Lung (tissue), 16 donors: ENCODE data around the gene PHF14. TPM values are rescaled to one million over a fixed set of nuclear protein-coding genes. Genes with fewer than 3 reads are reported as not detected.
"Not testable (repeated sequence)": the region's sequence is repeated elsewhere in the genome, so short reads cannot be mapped to it uniquely, and the experiment has no call there.

Experiments
- ATAC-seq: fragments of 200-7000 bp; cut with Tn5 transposase; one replicate; pipeline ENCODE4 v1.9.1; 2020; ENCODE audit warnings: moderate number of reproducible peaks; ENCODE audit not compliant: insufficient read depth, low FRiP score
- DNase-seq, 3 donors: peaks; one replicate each; pipeline ENCODE4 v3.0.0-alpha.2; 2013 to 2017
- H3K27ac ChIP-seq, 2 donors: one replicate each; pipeline ENCODE4 v1.5.1; 2013; ENCODE audit warnings: mild to moderate bottlenecking in 2 of 2, moderate library complexity in 2 of 2, control low read depth in 1 of 2, inconsistent platforms in 1 of 2, low read depth in 1 of 2, low read length in 1 of 2
- H3K27me3 ChIP-seq, 3 donors: one replicate each; pipeline ENCODE4 v1.5.1; 2013; ENCODE audit warnings: low read length in 2 of 3; ENCODE audit not compliant: control insufficient read depth in 3 of 3, insufficient read depth in 3 of 3
- H3K36me3 ChIP-seq, 4 donors: one replicate each; pipeline ENCODE4 v1.5.1; 2013; ENCODE audit warnings: low read length in 4 of 4, mild to moderate bottlenecking in 1 of 4, moderate library complexity in 1 of 4; ENCODE audit not compliant: control insufficient read depth in 4 of 4, insufficient read depth in 4 of 4
- H3K4me1 ChIP-seq, 5 donors: one replicate each; pipeline ENCODE4 v1.5.1; 2013; ENCODE audit warnings: low read length in 5 of 5, mild to moderate bottlenecking in 2 of 5, moderate library complexity in 1 of 5; ENCODE audit not compliant: control insufficient read depth in 5 of 5, insufficient read depth in 5 of 5
- H3K4me3 ChIP-seq: one replicate; pipeline ENCODE4 v1.5.1; 2013; ENCODE audit warnings: mild to moderate bottlenecking, control low read depth, moderate library complexity
- H3K9ac ChIP-seq, 2 donors: one replicate each; pipeline ENCODE4 v1.5.1; 2013; ENCODE audit warnings: low read length in 2 of 2, control low read depth in 1 of 2; ENCODE audit not compliant: insufficient read depth in 1 of 2
- H3K9me3 ChIP-seq, 4 donors: one replicate each; pipeline ENCODE4 v1.5.1; 2013; ENCODE audit warnings: low read length in 3 of 4, mild to moderate bottlenecking in 1 of 4, moderate library complexity in 1 of 4; ENCODE audit not compliant: control insufficient read depth in 4 of 4, insufficient read depth in 3 of 4
- CTCF ChIP-seq: IDR thresholded peaks from 2 replicates; pipeline ENCODE4 v1.5.1; 2012; ENCODE audit warnings: mild to moderate bottlenecking; ENCODE audit errors: control extremely low read depth, extremely low read depth
- WGBS, 2 donors: extraction: QIAGEN DNeasy Blood & Tissue Kit; methylation state at CpG; one replicate each; pipeline ENCODE4 v1.1.7; 2013; 5-methylcytosine and 5-hydroxymethylcytosine counted together
- long read RNA-seq, 5 donors: transcript quantifications; one replicate each; lab custom pipeline, GENCODE V29; 2026
- polyA plus RNA-seq, 2 donors: library from polyadenylated mRNA; stranded (reverse); fragments of 200-250 nt; gene quantifications; one replicate each; pipeline ENCODE4 v1.2.1, GENCODE V29; 2013
- total RNA-seq, 2 donors: library from RNA; depleted of rRNA in 1 of 2; stranded (reverse); fragments of >200 nt in 1 of 2; gene quantifications; one replicate each; pipeline ENCODE4 v1.2.1, GENCODE V29; 2014 to 2021
- donor health status: control.
- donor health status: control.
- donor health status: Bipolar disorder and iron deficiency.
- donor health status: healthy.
- donor health status: DM: yes; HTN: yes; CAD: no.

Gene PHF14
- 10 to 100 TPM; 27.9 to 89.5 TPM for total RNA-seq
- polyA plus RNA-seq: 10 to 100 TPM; 12.9 to 21.4 TPM
- long read RNA-seq, donor 1, partial matches to known transcripts: 40 of 53 reads
- long read RNA-seq, donor 1, other reads (novel, unspliced or antisense): 0 of 53 reads
- long read RNA-seq, donor 2, partial matches to known transcripts: 17 of 21 reads
- long read RNA-seq, donor 2, other reads (novel, unspliced or antisense): 0 of 21 reads
- long read RNA-seq, donor 3, partial matches to known transcripts: 9 of 13 reads
- long read RNA-seq, donor 3, other reads (novel, unspliced or antisense): 0 of 13 reads
- long read RNA-seq, donor 4, partial matches to known transcripts: 28 of 31 reads
- long read RNA-seq, donor 4, other reads (novel, unspliced or antisense): 0 of 31 reads
- long read RNA-seq, donor 5, full-length matches to known transcripts: 13 of 59 reads
- long read RNA-seq, donor 5, partial matches to known transcripts: 46 of 59 reads
- long read RNA-seq, donor 5, other reads (novel, unspliced or antisense): 0 of 59 reads

- peak; percentile 98 for ATAC-seq
Measured at GRCh38 chr7:10973061-10973941, at the start of gene PHF14. Gene PHF14 (plus strand): TSS chr7:10973872. CDS start chr7:10974324, 452 bp downstream.

GRCh38 chr7:10924370-10924769 lies 49.3 kb upstream of the PHF14 start:
- DNase-seq: no peak
- Histone ChIP-seq H3K36me3 (no peaks in the 10 kb centered on the region), H3K27ac (no peak overlapping the region), H3K4me1 (no peaks in the 10 kb centered on the region), H3K9ac (peak overlapping the region in 1 of 2 donors; percentile 5), H3K9me3 (no peaks in the 10 kb centered on the region), H3K4me3 (no peak overlapping the region), H3K27me3 (no peaks in the 10 kb centered on the region)
- ATAC-seq: no peak
- TF ChIP-seq CTCF: no peak
- WGBS, 2 donors: 79 to 90% methylated on average over 2 of the region's 2 CpGs

More at GRCh38 chr7:10973061-10973941, at the start of gene PHF14:
- H3K27ac ChIP-seq: peak within 1 kb of the TSS; percentile 21 to 94
- H3K4me3 ChIP-seq: peak within 1 kb of the TSS; percentile 69
- peaks cover 0 to 8% (median 4%) of the 10 kb centered on the region in 5 donors for H3K4me1 ChIP-seq
- TF ChIP-seq CTCF: no peak
- peaks cover 0 to 13% (median under 1%) of the 10 kb centered on the region in 4 donors for H3K36me3 ChIP-seq
- peak within 1 kb of the TSS; percentile 80 to 91 for H3K9ac ChIP-seq
- H3K27me3 ChIP-seq: no peaks in the 10 kb centered on the region
- peak; percentile 98 to 99 (median 98) for DNase-seq
- H3K9me3 ChIP-seq: no peaks in the 10 kb centered on the region
- WGBS, 2 donors: 18 to 19% methylated on average over 39 of the region's 39 CpGs

GRCh38 chr7:10928203-10928602 lies 45.5 kb upstream of the PHF14 start:
- H3K4me1 ChIP-seq, DNase-seq, H3K4me3 ChIP-seq, H3K9ac ChIP-seq, H3K27me3 ChIP-seq, ATAC-seq, H3K27ac ChIP-seq, H3K9me3 ChIP-seq: not testable (repeated sequence)
- H3K36me3 ChIP-seq: peaks cover 6 to 12% (median 7%) of the 10 kb centered on the region in 4 donors
- WGBS, 2 donors: 94 to 95% methylated on average over 3 of the region's 3 CpGs

GRCh38 chr7:10930551-10930950 lies 43.1 kb upstream of the PHF14 start:
- H3K27ac ChIP-seq: no peak overlapping the region
- 96 to 99% methylated on average over 3 of the region's 3 CpGs for WGBS, 2 donors
- no peaks in the 10 kb centered on the region for H3K9me3 ChIP-seq
- H3K27me3 ChIP-seq: no peaks in the 10 kb centered on the region
- H3K36me3 ChIP-seq: peaks cover 8 to 14% (median 10%) of the 10 kb centered on the region in 4 donors
- DNase-seq (no peak), ATAC-seq (no peak)
- peaks cover 1 to 18% (median 7%) of the 10 kb centered on the region in 5 donors for H3K4me1 ChIP-seq
- H3K4me3 ChIP-seq: no peak overlapping the region
- no peak for TF ChIP-seq CTCF
- no peak overlapping the region for H3K9ac ChIP-seq
